Transverse colon (tissue), 4 donors: ENCODE results near the gene MYL4.

Source experiments
- POLR2A ChIP-seq: fragments of 450-650 bp; IDR thresholded peaks from one replicate; pipeline ENCODE4 v1.6.1; 2016; ENCODE audit warnings: antibody characterized with exemption, mild to moderate bottlenecking, moderate library complexity
- POLR2AphosphoS5 ChIP-seq, 3 donors: sonication (generic); formaldehyde crosslinking; IDR thresholded peaks; one replicate each; pipeline ENCODE4 v1.6.1; 2016; ENCODE audit warnings: antibody characterized with exemption in 3 of 3
- TF ChIP-seq, protein P1 (sequence below), 5 experiments: fragments of 200-600 bp in 3 of 5; fragments of 450-650 bp in 2 of 5; sonication (generic) in 3 of 5; IDR thresholded peaks; 1 replicate in 2 of 5; 2 replicates in 3 of 5; pipeline ENCODE4 v1.5.1; 2016 to 2017; ENCODE audit warnings: antibody characterized with exemption in 5 of 5, inconsistent platforms in 3 of 5, mild to moderate bottlenecking in 2 of 5, moderate library complexity in 1 of 5

DNA sequence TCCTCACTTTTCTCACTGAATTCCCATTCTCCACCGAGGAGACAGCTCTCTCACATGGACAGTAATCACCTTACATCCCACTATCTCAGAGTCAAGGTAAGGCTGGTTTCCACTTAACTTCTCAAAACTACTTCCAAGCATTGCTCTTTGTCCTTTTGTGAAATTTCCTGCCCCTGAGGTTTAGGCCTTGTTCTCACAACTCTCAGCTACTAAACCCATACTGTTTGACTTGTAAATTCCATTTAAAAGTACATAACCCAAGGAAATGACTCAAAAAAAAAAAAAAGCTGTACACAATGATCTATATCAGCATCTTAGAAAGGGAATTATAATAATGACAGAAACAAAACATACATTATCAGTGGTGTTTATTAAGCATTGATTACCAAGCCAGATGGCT is 28.8 kb upstream of the MYL4 start:
- TF ChIP-seq POLR2A (no peak), POLR2AphosphoS5 (IDR thresholded peaks at IDR 0.05) (no peak)
- TF ChIP-seq, protein P1, sequence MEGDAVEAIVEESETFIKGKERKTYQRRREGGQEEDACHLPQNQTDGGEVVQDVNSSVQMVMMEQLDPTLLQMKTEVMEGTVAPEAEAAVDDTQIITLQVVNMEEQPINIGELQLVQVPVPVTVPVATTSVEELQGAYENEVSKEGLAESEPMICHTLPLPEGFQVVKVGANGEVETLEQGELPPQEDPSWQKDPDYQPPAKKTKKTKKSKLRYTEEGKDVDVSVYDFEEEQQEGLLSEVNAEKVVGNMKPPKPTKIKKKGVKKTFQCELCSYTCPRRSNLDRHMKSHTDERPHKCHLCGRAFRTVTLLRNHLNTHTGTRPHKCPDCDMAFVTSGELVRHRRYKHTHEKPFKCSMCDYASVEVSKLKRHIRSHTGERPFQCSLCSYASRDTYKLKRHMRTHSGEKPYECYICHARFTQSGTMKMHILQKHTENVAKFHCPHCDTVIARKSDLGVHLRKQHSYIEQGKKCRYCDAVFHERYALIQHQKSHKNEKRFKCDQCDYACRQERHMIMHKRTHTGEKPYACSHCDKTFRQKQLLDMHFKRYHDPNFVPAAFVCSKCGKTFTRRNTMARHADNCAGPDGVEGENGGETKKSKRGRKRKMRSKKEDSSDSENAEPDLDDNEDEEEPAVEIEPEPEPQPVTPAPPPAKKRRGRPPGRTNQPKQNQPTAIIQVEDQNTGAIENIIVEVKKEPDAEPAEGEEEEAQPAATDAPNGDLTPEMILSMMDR (IDR thresholded peaks at IDR 0.05) = no peak
